Measurements from ENCODE around the gene DNAJC27. TPM values are rescaled to one million over a fixed set of nuclear protein-coding genes. Genes with fewer than 3 reads are reported as not detected.

DNAJC27 gene
- total RNA-seq, 1 donor from 2014 or later = 6.1 TPM

GRCh38 chr2:24970483-24971285, 1.1 kb downstream of the DNAJC27 start:
- no peak for DNase-seq (ENCODE audit: low spot score)

GRCh38 chr2:24969784-24970183, 2.0 kb downstream of the DNAJC27 start:
- DNase-seq (ENCODE audit: low spot score) = no peak

GRCh38 chr2:24961903-24962302, 9.9 kb downstream of the DNAJC27 start:
- no peak for DNase-seq (ENCODE audit: low spot score)

- no peak for DNase-seq (ENCODE audit: low spot score)
Measured at GRCh38 chr2:24959761-24960160, 12.0 kb downstream of the DNAJC27 start.

GRCh38 chr2:24958411-24958935, 13.3 kb downstream of the DNAJC27 start:
- no peak for DNase-seq (ENCODE audit: low spot score)

- no peak for DNase-seq (ENCODE audit: low spot score)
Measured at GRCh38 chr2:24957976-24958375, 13.8 kb downstream of the DNAJC27 start.

- DNase-seq (ENCODE audit: low spot score) = no peak
Measured at GRCh38 chr2:24957221-24957620, 14.5 kb downstream of the DNAJC27 start.

- DNase-seq (ENCODE audit: low spot score) = no peak
Measured at GRCh38 chr2:24955921-24956320, 15.8 kb downstream of the DNAJC27 start.

- DNase-seq (ENCODE audit: low spot score) = no peak
Measured at GRCh38 chr2:24955232-24955631, 16.5 kb downstream of the DNAJC27 start.

- no peak for DNase-seq (ENCODE audit: low spot score)
Measured at GRCh38 chr2:24950102-24950501, 21.7 kb downstream of the DNAJC27 start.

GRCh38 chr2:24948506-24948905, 23.2 kb downstream of the DNAJC27 start:
- DNase-seq (ENCODE audit: low spot score) = no peak

- no peak for DNase-seq (ENCODE audit: low spot score)
Measured at GRCh38 chr2:24947561-24948157, 24.1 kb downstream of the DNAJC27 start.

- DNase-seq (ENCODE audit: low spot score) = no peak
Measured at GRCh38 chr2:24945907-24946306, 25.8 kb downstream of the DNAJC27 start.

GRCh38 chr2:24943427-24944053, 28.2 kb downstream of the DNAJC27 start:
- DNase-seq (ENCODE audit: low spot score) = no peak

GRCh38 chr2:24939353-24939752, 32.4 kb downstream of the DNAJC27 start:
- no peak for DNase-seq (ENCODE audit: low spot score)

GRCh38 chr2:24937236-24937635, 34.5 kb downstream of the DNAJC27 start:
- no peak for DNase-seq (ENCODE audit: low spot score)

- no peak for DNase-seq (ENCODE audit: low spot score)
Measured at GRCh38 chr2:24935145-24935544, 36.6 kb downstream of the DNAJC27 start.

GRCh38 chr2:24932715-24933114, 39.0 kb downstream of the DNAJC27 start:
- no peak for DNase-seq (ENCODE audit: low spot score)

- DNase-seq (ENCODE audit: low spot score) = no peak
Measured at GRCh38 chr2:24930768-24931167, 41.0 kb downstream of the DNAJC27 start.

GRCh38 chr2:24929230-24929629, 42.5 kb downstream of the DNAJC27 start:
- no peak for DNase-seq (ENCODE audit: low spot score)

- DNase-seq (ENCODE audit: low spot score) = no peak
Measured at GRCh38 chr2:24928036-24928435, 43.7 kb downstream of the DNAJC27 start.

- peak; percentile 32 for DNase-seq (ENCODE audit: low spot score)
Measured at GRCh38 chr2:24926602-24927252, 45.0 kb downstream of the DNAJC27 start.
